C4-2B (cell line): ENCODE results near the gene ZNF521.

Source experiments
- ZFX ChIP-seq: fragments of 450-650 bp; IDR thresholded peaks from 2 replicates; pipeline ENCODE4 v1.6.1; 2017
- TF ChIP-seq, protein P1 (sequence below): fragments of 450-650 bp; conservative IDR thresholded peaks from 2 replicates; pipeline ENCODE4 v1.5.1; 2017; ENCODE audit warnings: mild to moderate bottlenecking

DNA sequence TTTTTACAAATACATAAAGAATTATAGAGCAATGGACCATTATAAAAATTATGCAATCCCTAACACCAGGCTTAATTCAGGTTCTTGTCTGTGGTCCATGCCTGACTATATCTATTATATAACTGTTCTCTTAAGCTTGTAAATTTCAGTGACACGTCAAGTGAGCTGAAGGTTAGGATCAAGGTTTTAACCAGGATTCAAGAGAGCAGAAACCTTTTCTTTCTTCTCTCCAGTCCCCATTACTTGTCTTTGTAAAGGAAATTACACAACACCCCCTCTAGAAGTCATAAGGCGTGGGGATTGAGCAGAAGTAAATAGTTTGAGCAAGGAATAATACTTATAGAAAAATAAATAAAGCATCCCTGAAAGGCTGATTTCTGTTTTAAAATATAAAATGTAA is 122.0 kb downstream of the ZNF521 start:
- TF ChIP-seq, protein P1, sequence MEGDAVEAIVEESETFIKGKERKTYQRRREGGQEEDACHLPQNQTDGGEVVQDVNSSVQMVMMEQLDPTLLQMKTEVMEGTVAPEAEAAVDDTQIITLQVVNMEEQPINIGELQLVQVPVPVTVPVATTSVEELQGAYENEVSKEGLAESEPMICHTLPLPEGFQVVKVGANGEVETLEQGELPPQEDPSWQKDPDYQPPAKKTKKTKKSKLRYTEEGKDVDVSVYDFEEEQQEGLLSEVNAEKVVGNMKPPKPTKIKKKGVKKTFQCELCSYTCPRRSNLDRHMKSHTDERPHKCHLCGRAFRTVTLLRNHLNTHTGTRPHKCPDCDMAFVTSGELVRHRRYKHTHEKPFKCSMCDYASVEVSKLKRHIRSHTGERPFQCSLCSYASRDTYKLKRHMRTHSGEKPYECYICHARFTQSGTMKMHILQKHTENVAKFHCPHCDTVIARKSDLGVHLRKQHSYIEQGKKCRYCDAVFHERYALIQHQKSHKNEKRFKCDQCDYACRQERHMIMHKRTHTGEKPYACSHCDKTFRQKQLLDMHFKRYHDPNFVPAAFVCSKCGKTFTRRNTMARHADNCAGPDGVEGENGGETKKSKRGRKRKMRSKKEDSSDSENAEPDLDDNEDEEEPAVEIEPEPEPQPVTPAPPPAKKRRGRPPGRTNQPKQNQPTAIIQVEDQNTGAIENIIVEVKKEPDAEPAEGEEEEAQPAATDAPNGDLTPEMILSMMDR, result no peak
- no peak for TF ChIP-seq ZFX
